ENCODE measurements around the gene AFAP1L2. TPM values are rescaled to one million over a fixed set of nuclear protein-coding genes. Genes with fewer than 3 reads are reported as not detected.

Gene AFAP1L2
- total RNA-seq, 1 experiment from 2014 or later = 170 TPM

GRCh38 chr10:114374053-114374791 lies 30.1 kb downstream of the AFAP1L2 start:
- Histone ChIP-seq H3K4me1 (ENCODE audit: control insufficient read depth, insufficient read depth, low read length) (peaks cover 51% of the 10 kb centered on the region), H3K27me3 (ENCODE audit: control insufficient read depth, insufficient read depth, low read length) (no peaks in the 10 kb centered on the region), H3K36me3 (ENCODE audit: control insufficient read depth, insufficient read depth, low read length) (no peaks in the 10 kb centered on the region), H3K4me3 (ENCODE audit: low read depth in 2 of 2, low read length in 2 of 2) (no peak overlapping the region), H3K9me3 (ENCODE audit: control insufficient read depth, insufficient read depth, low read depth, low read length) (no peaks in the 10 kb centered on the region), H3K27ac (ENCODE audit: low read length) (peak overlapping the region; percentile 58)
- ATAC-seq (peak; percentile 49), DNase-seq (ENCODE audit: low read depth, low spot score) (no peak)
- intact Hi-C loops (cut with micrococcal nuclease; ENCODE audit: unreplicated experiment) = no loop called here
- BruUV-seq (replicated peaks) = no TSS peak
- TF ChIP-seq REST (IDR thresholded peaks at IDR 0.05; ENCODE audit: insufficient read depth in 1 of 2, low read depth in 2 of 2, low read length in 1 of 2) (no peak), SIN3A (IDR thresholded peaks at IDR 0.05; ENCODE audit: borderline replicate concordance, insufficient read depth, low read depth, low read length) (no peak), POLR2AphosphoS5 (IDR thresholded peaks at IDR 0.05; ENCODE audit: low read depth, low read length) (no peak), TCF7L2 (IDR thresholded peaks at IDR 0.05; ENCODE audit: low read depth, low read length) (no peak), CTCF (IDR thresholded peaks at IDR 0.05) (no peak)
- in situ Hi-C loops (cut with HindIII; ENCODE audit: low pct_unique_long_range_greater_than_20kb, low sequenced_read_pairs) = no loop called here
- ChIA-PET POLR2A (interaction anchor here (0.6 kb wide), 2 partner anchors 83 to 595 kb away, joined by 5 to 11 read pairs; no protein-coding TSS in a partner anchor), CTCF (interaction anchor here (0.5 to 0.7 kb wide), 2 partner anchors 15 to 53 kb away, joined by 3 read pairs; no protein-coding TSS in a partner anchor)

GRCh38 chr10:114373631-114374030 lies 30.7 kb downstream of the AFAP1L2 start:
- Histone ChIP-seq H3K27me3 (ENCODE audit: control insufficient read depth, insufficient read depth, low read length) (no peaks in the 10 kb centered on the region), H3K36me3 (ENCODE audit: control insufficient read depth, insufficient read depth, low read length) (no peaks in the 10 kb centered on the region), H3K9me3 (ENCODE audit: control insufficient read depth, insufficient read depth, low read depth, low read length) (no peaks in the 10 kb centered on the region), H3K27ac (ENCODE audit: low read length) (peak overlapping the region; percentile 58), H3K4me3 (ENCODE audit: low read depth in 2 of 2, low read length in 2 of 2) (no peak overlapping the region), H3K4me1 (ENCODE audit: control insufficient read depth, insufficient read depth, low read length) (peaks cover 51% of the 10 kb centered on the region)
- in situ Hi-C loops (cut with HindIII; ENCODE audit: low pct_unique_long_range_greater_than_20kb, low sequenced_read_pairs) (no loop called here), intact Hi-C loops (cut with micrococcal nuclease; ENCODE audit: unreplicated experiment) (no loop called here)
- DNase-seq (ENCODE audit: low read depth, low spot score) = no peak
- 0 out of 2 replicates have a peak, but pooled peaks have one; percentile 3 for ATAC-seq
- ChIA-PET CTCF (no interaction called here), POLR2A (interaction anchor here (0.6 kb wide), 1 partner anchor 594 kb away, joined by 5 read pairs; no protein-coding TSS in a partner anchor)
- no peak for TF ChIP-seq POLR2AphosphoS5 (IDR thresholded peaks at IDR 0.05; ENCODE audit: low read depth, low read length)
- no peak for TF ChIP-seq CTCF (IDR thresholded peaks at IDR 0.05)
- no peak for TF ChIP-seq TCF7L2 (IDR thresholded peaks at IDR 0.05; ENCODE audit: low read depth, low read length)
- TF ChIP-seq REST (IDR thresholded peaks at IDR 0.05; ENCODE audit: insufficient read depth in 1 of 2, low read depth in 2 of 2, low read length in 1 of 2) = no peak
- no peak for TF ChIP-seq SIN3A (IDR thresholded peaks at IDR 0.05; ENCODE audit: borderline replicate concordance, insufficient read depth, low read depth, low read length)
- BruUV-seq (replicated peaks) = no TSS peak

Data from Panc1 (cell line).